RPMI7951 (cell line): Measurements from ENCODE around the gene SORBS2. TPM values are rescaled to one million over a fixed set of nuclear protein-coding genes. Genes with fewer than 3 reads are reported as not detected.

Experiments used
- DNase-seq: peaks from one replicate; pipeline ENCODE4 v3.0.0-alpha.2; 2012; ENCODE audit warnings: low read depth
- total RNA-seq: library from RNA; depleted of rRNA; stranded (reverse); fragments of >200 nt; shearing (Covaris generic); gene quantifications from 2 replicates; pipeline ENCODE4 v1.2.3, GENCODE V29; 2014

The SORBS2 gene
- total RNA-seq, 1 experiment from 2014 or later: 17.3 TPM

- DNase-seq: no peak
These were observed 173.3 kb downstream of the SORBS2 start for GRCh38 chr4:185638548-185639301.

- no peak for DNase-seq
These were observed 173.9 kb downstream of the SORBS2 start for GRCh38 chr4:185638093-185638492.

- DNase-seq: no peak
These were observed 174.7 kb downstream of the SORBS2 start for GRCh38 chr4:185637163-185637875.

- DNase-seq: peak; percentile 20
These were observed 177.8 kb downstream of the SORBS2 start for GRCh38 chr4:185634066-185634652.

- no peak for DNase-seq
These were observed 185.2 kb downstream of the SORBS2 start for GRCh38 chr4:185626798-185627197.

- no peak for DNase-seq
These were observed 186.5 kb downstream of the SORBS2 start for GRCh38 chr4:185625503-185625902.

- DNase-seq: no peak
These were observed 187.8 kb downstream of the SORBS2 start for GRCh38 chr4:185624259-185624589.

GRCh38 chr4:185623444-185624258, 188.3 kb downstream of the SORBS2 start:
- DNase-seq: no peak

GRCh38 chr4:185608185-185608584, 203.8 kb downstream of the SORBS2 start:
- no peak for DNase-seq

GRCh38 chr4:185602397-185602796, 209.6 kb downstream of the SORBS2 start:
- DNase-seq: no peak

GRCh38 chr4:185600801-185601434, 211.1 kb downstream of the SORBS2 start:
- no peak for DNase-seq

- no peak for DNase-seq
These were observed 212.3 kb downstream of the SORBS2 start for GRCh38 chr4:185599553-185600243.

GRCh38 chr4:185598846-185599552, 213.0 kb downstream of the SORBS2 start:
- no peak for DNase-seq

GRCh38 chr4:185597532-185598188, 214.3 kb downstream of the SORBS2 start:
- DNase-seq: peak; percentile 69

- peak; percentile 11 for DNase-seq
These were observed 219.0 kb downstream of the SORBS2 start for GRCh38 chr4:185592845-185593488.

GRCh38 chr4:185592438-185592837, 219.6 kb downstream of the SORBS2 start:
- no peak for DNase-seq

- no peak for DNase-seq
These were observed 220.3 kb downstream of the SORBS2 start for GRCh38 chr4:185591679-185592141.

- DNase-seq: no peak
These were observed 221.0 kb downstream of the SORBS2 start for GRCh38 chr4:185590982-185591381.
